WTC11 (cell line): ENCODE results near the gene SETD3. TPM values are rescaled to one million over a fixed set of nuclear protein-coding genes. Genes with fewer than 3 reads are reported as not detected.

ENCODE experiments used
- ATAC-seq: fragments of 200-7000 bp; cut with Tn5 transposase; 2 replicates; pipeline ENCODE4 v1.10.0; 2021; ENCODE audit warnings: mild to moderate bottlenecking, moderate library complexity
- CTCF ChIA-PET: fragments of 300-600 bp; sonication (Branson Sonifier 250); formaldehyde crosslinking; loops from one replicate; lab custom pipeline; 2021; ENCODE audit warnings: antibody characterized with exemption; lab: Charles Lee
- POLR2A ChIA-PET: fragments of 350-600 bp; sonication (Branson Sonifier 250); formaldehyde crosslinking; loops from one replicate; lab custom pipeline; 2021; ENCODE audit warnings: antibody characterized with exemption; lab: Charles Lee
- DNase-seq: peaks from one replicate; pipeline ENCODE4 v3.0.0; 2021; ENCODE audit warnings: low spot score
- H3K27ac Mint-ChIP-seq: 2 replicates; pipeline ENCODE4 v1.8.0; 2021; ENCODE audit warnings: mixed read lengths
- H3K27me3 Mint-ChIP-seq: 2 replicates; pipeline ENCODE4 v1.8.0; 2021; ENCODE audit warnings: low read depth, mild to moderate bottlenecking, moderate library complexity, mixed read lengths
- H3K36me3 Mint-ChIP-seq: 2 replicates; pipeline ENCODE4 v1.8.0; 2021; ENCODE audit warnings: mixed read lengths
- H3K4me1 Mint-ChIP-seq: 2 replicates; pipeline ENCODE4 v1.8.0; 2022; ENCODE audit warnings: mixed read lengths
- H3K4me3 Mint-ChIP-seq: 2 replicates; pipeline ENCODE4 v1.8.0; 2021; ENCODE audit warnings: mild to moderate bottlenecking, moderate library complexity, mixed read lengths
- H3K9me3 Mint-ChIP-seq: 2 replicates; pipeline ENCODE4 v1.8.0; 2021; ENCODE audit warnings: mixed read lengths
- CREM ChIP-seq: sonication (generic); formaldehyde crosslinking; IDR thresholded peaks from 2 replicates; pipeline ENCODE4 v1.8.1; 2022; ENCODE audit warnings: mild to moderate bottlenecking, missing genetic modification reagents, moderate library complexity
- KAT7 ChIP-seq: sonication (generic); formaldehyde crosslinking; IDR thresholded peaks from 2 replicates; pipeline ENCODE4 v1.8.1; 2023; ENCODE audit warnings: missing genetic modification reagents, mild to moderate bottlenecking, borderline replicate concordance
- MYBL2 ChIP-seq: sonication (generic); formaldehyde crosslinking; IDR thresholded peaks from 2 replicates; pipeline ENCODE4 v1.8.1; 2023; ENCODE audit warnings: mild to moderate bottlenecking, moderate library complexity, missing genetic modification reagents
- OVOL2 ChIP-seq: fragments of 250-450 bp; sonication (Bioruptor Pico); IDR thresholded peaks from 2 replicates; pipeline ENCODE4 v1.9.0; 2021; ENCODE audit warnings: mild to moderate bottlenecking, borderline replicate concordance
- PRRX2 ChIP-seq: fragments of 250-450 bp; sonication (Bioruptor Pico); IDR thresholded peaks from 2 replicates; pipeline ENCODE4 v1.8.0; 2021; ENCODE audit warnings: mild to moderate bottlenecking
- SMAD3 ChIP-seq: sonication (generic); formaldehyde crosslinking; IDR thresholded peaks from 2 replicates; pipeline ENCODE4 v1.8.0; 2022; ENCODE audit warnings: missing genetic modification reagents, mild to moderate bottlenecking, borderline replicate concordance
- SOX15 ChIP-seq: fragments of 250-450 bp; sonication (Bioruptor Pico); IDR thresholded peaks from 2 replicates; pipeline ENCODE4 v1.9.0; 2021; ENCODE audit warnings: mild to moderate bottlenecking
- SP1 ChIP-seq: sonication (generic); formaldehyde crosslinking; conservative IDR thresholded peaks from 2 replicates; pipeline ENCODE4 v1.8.1; 2022; ENCODE audit warnings: missing genetic modification reagents
- TEAD4 ChIP-seq: sonication (generic); formaldehyde crosslinking; IDR thresholded peaks from 2 replicates; pipeline ENCODE4 v1.8.0; 2022; ENCODE audit warnings: mild to moderate bottlenecking, missing genetic modification reagents
- ZNF121 ChIP-seq: sonication (generic); formaldehyde crosslinking; IDR thresholded peaks from 2 replicates; pipeline ENCODE4 v1.8.0; 2023; ENCODE audit warnings: missing genetic modification reagents
- ZNF138 ChIP-seq: sonication (generic); formaldehyde crosslinking; conservative IDR thresholded peaks from 2 replicates; pipeline ENCODE4 v1.8.1; 2022; ENCODE audit warnings: mild to moderate bottlenecking, moderate library complexity, missing genetic modification reagents
- ZNF263 ChIP-seq: sonication (generic); formaldehyde crosslinking; IDR thresholded peaks from 2 replicates; pipeline ENCODE4 v1.8.1; 2022; ENCODE audit warnings: low read depth, mild to moderate bottlenecking, moderate library complexity, missing genetic modification reagents
- total RNA-seq: library from RNA; stranded (reverse); gene quantifications from 3 replicates; pipeline ENCODE4 v1.2.3, GENCODE V29; 2021
- TF ChIP-seq, protein P1 (sequence below): fragments of 250-450 bp; sonication (Bioruptor Pico); conservative IDR thresholded peaks from 2 replicates; pipeline ENCODE4 v1.9.0; 2021; ENCODE audit warnings: mild to moderate bottlenecking
- TF ChIP-seq, protein P2 (sequence below): sonication (generic); formaldehyde crosslinking; conservative IDR thresholded peaks from 2 replicates; pipeline ENCODE4 v1.8.1; 2023; ENCODE audit warnings: mild to moderate bottlenecking, low read depth, missing genetic modification reagents, moderate library complexity
- TF ChIP-seq, protein P3 (sequence below): sonication (generic); formaldehyde crosslinking; IDR thresholded peaks from 2 replicates; pipeline ENCODE4 v1.8.0; 2022; ENCODE audit warnings: mild to moderate bottlenecking, missing genetic modification reagents
- TF ChIP-seq, protein P4 (sequence below): sonication (generic); formaldehyde crosslinking; IDR thresholded peaks from 2 replicates; pipeline ENCODE4 v1.8.1; 2022; ENCODE audit warnings: low read depth, mild to moderate bottlenecking, moderate library complexity, missing genetic modification reagents, borderline replicate concordance

Gene SETD3
- total RNA-seq, 1 experiment from 2014 or later = 53.1 TPM

DNA sequence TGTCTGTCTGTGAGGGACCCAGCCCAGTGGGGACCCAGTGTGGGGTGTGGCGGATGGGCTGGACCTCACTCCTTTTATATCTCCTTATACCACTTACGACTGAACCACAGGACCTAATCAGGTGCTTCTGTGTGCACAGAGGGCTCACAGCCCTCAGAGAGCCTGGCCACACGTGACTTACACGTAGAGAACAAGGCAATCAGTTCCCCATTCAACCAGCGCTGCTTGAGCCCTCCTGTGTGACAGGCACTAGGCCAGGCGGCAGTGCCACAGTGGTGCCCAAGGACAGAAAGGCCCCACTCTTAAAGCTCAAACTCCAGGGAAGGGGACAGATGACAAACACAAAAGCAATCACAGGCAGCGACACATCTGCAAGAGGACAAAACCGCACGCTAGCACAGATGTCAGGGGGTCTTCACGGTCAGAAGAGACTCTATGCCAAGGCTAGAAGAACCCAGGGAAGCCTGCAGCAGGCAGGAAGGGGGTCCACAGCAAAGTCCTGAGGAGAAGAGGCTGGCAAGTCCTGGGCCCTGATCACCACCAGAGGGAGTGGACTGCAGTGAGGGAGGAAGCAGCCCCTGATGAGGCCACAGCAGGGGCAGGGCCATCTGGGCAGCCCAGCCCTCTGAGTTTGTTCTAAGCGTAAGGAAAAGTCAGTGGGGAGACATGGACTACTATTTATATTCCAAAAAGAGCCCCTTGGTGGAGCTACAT lies 39.3 kb downstream of the SETD3 start:
- Mint-ChIP-seq H3K4me3 (no peak overlapping the region), H3K27me3 (no peaks in the 10 kb centered on the region), H3K4me1 (peaks cover 7% of the 10 kb centered on the region), H3K27ac (no peak overlapping the region), H3K36me3 (peaks cover 13% of the 10 kb centered on the region), H3K9me3 (0 out of 2 replicates have a peak, but pooled peaks cover 2% of the 10 kb centered on the region)
- no peak for TF ChIP-seq SP1 (CRISPR knock-in tag)
- no peak for TF ChIP-seq ZNF263 (CRISPR knock-in tag)
- TF ChIP-seq SOX15 (CRISPR knock-in tag) = no peak
- no peak for TF ChIP-seq KAT7 (CRISPR knock-in tag)
- TF ChIP-seq, protein P1, sequence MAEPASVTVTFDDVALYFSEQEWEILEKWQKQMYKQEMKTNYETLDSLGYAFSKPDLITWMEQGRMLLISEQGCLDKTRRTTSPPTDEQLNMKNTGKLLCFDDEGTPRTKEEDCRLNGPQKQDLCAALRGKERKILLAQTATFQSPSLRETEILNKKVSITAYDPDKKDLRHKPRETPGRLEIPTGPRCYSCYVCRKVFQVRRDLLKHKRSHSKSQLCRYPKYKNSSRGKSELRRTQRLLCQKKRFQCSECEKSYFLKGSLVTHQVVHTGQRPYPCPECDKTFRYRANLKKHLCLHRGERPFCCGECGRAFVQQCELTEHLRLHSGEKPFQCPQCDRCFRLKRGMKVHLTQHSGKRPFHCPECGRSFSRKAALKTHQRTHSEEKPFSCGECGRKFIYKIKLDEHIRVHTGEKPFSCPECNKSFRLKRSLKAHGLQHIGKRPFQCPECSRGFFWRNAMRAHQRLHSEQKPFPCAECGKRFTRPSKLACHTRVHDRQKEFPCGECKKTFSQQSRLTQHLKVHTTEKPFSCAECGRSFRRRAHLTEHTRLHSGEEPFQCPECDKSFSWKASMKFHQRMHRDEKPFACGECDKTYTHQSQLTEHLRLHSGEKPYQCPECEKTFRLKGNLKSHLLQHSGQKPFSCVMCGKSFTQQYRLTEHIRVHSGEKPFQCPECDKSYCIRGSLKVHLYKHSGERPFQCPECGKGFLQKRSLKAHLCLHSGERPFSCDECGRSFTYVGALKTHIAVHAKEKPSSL = no peak
- TF ChIP-seq, protein P2, sequence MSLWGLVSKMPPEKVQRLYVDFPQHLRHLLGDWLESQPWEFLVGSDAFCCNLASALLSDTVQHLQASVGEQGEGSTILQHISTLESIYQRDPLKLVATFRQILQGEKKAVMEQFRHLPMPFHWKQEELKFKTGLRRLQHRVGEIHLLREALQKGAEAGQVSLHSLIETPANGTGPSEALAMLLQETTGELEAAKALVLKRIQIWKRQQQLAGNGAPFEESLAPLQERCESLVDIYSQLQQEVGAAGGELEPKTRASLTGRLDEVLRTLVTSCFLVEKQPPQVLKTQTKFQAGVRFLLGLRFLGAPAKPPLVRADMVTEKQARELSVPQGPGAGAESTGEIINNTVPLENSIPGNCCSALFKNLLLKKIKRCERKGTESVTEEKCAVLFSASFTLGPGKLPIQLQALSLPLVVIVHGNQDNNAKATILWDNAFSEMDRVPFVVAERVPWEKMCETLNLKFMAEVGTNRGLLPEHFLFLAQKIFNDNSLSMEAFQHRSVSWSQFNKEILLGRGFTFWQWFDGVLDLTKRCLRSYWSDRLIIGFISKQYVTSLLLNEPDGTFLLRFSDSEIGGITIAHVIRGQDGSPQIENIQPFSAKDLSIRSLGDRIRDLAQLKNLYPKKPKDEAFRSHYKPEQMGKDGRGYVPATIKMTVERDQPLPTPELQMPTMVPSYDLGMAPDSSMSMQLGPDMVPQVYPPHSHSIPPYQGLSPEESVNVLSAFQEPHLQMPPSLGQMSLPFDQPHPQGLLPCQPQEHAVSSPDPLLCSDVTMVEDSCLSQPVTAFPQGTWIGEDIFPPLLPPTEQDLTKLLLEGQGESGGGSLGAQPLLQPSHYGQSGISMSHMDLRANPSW (CRISPR knock-in tag) = no peak
- TF ChIP-seq ZNF121 = no peak
- no peak for TF ChIP-seq OVOL2 (CRISPR knock-in tag)
- TF ChIP-seq, protein P3, sequence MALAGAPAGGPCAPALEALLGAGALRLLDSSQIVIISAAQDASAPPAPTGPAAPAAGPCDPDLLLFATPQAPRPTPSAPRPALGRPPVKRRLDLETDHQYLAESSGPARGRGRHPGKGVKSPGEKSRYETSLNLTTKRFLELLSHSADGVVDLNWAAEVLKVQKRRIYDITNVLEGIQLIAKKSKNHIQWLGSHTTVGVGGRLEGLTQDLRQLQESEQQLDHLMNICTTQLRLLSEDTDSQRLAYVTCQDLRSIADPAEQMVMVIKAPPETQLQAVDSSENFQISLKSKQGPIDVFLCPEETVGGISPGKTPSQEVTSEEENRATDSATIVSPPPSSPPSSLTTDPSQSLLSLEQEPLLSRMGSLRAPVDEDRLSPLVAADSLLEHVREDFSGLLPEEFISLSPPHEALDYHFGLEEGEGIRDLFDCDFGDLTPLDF (CRISPR knock-in tag) = no peak
- no peak for TF ChIP-seq MYBL2
- no peak for TF ChIP-seq PRRX2 (CRISPR knock-in tag)
- TF ChIP-seq ZNF138 (CRISPR knock-in tag) = no peak
- ChIA-PET CTCF (interaction anchor here (0.6 to 2.1 kb wide), 6 partner anchors 15 to 48 kb away, joined by 3 to 7 read pairs (median 4); partner anchors contain the start of genes CCNK and SETD3), POLR2A (no interaction called here)
- peak; percentile 47 for DNase-seq
- ATAC-seq = peak; percentile 95

DNA sequence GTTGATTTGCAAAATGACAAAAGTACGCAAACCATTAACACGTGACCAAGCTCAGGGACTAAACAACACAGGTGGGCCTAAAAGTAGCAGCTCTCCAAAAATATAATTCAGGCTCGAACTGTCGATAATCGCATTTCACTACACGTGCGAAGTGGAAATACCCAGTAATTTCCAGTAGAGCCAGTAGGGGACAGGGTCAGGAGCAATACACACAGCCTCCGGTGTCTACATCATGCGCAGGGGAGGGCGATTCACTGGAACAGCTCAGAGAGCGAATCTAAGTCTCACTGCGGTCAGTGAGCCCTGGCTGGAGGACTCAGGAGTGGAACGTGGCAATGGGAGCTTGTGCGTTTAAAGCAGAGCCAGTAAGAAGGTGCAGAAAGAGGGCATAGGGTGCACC lies 40.4 kb downstream of the SETD3 start:
- Mint-ChIP-seq H3K36me3 (peaks cover 17% of the 10 kb centered on the region), H3K27ac (peak overlapping the region; percentile 45; the same call in 1 of the 2 replicates), H3K4me3 (no peak overlapping the region), H3K4me1 (peaks cover 7% of the 10 kb centered on the region), H3K27me3 (no peaks in the 10 kb centered on the region), H3K9me3 (0 out of 2 replicates have a peak, but pooled peaks cover 2% of the 10 kb centered on the region)
- no peak for TF ChIP-seq CREM (CRISPR knock-in tag)
- TF ChIP-seq, protein P4, sequence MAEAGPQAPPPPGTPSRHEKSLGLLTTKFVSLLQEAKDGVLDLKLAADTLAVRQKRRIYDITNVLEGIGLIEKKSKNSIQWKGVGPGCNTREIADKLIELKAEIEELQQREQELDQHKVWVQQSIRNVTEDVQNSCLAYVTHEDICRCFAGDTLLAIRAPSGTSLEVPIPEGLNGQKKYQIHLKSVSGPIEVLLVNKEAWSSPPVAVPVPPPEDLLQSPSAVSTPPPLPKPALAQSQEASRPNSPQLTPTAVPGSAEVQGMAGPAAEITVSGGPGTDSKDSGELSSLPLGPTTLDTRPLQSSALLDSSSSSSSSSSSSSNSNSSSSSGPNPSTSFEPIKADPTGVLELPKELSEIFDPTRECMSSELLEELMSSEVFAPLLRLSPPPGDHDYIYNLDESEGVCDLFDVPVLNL = no peak
- TF ChIP-seq SMAD3 (CRISPR knock-in tag) = no peak
- TF ChIP-seq TEAD4 = no peak
- ChIA-PET POLR2A (no interaction called here), CTCF (interaction anchor here (0.7 to 2.1 kb wide), 7 partner anchors 13 to 51 kb away, joined by 3 to 7 read pairs (median 4); no protein-coding TSS in a partner anchor)
- DNase-seq = no peak
- peak; percentile 38; the same call in 1 of the 2 replicates for ATAC-seq
